Thyroid gland (tissue), 4 donors: ENCODE results near the gene TNFAIP8L3.

ENCODE experiments used
- CTCF ChIP-seq, 6 experiments: fragments of 200-600 bp in 3 of 6; fragments of 450-650 bp in 3 of 6; sonication (generic) in 3 of 6; IDR thresholded peaks; one replicate each; pipeline ENCODE4 v1.5.1; 2016 to 2019; ENCODE audit warnings: antibody characterized with exemption in 6 of 6, mild to moderate bottlenecking in 2 of 6, inconsistent platforms in 1 of 6, moderate library complexity in 1 of 6
- POLR2A ChIP-seq, 2 donors: fragments of 450-650 bp; IDR thresholded peaks; one replicate each; pipeline ENCODE4 v1.6.1; 2017; ENCODE audit warnings: antibody characterized with exemption in 2 of 2, mild to moderate bottlenecking in 2 of 2, moderate library complexity in 1 of 2

GRCh38 chr15:51089041-51089440, 5.7 kb downstream of the TNFAIP8L3 start:
- no peak for TF ChIP-seq POLR2A (IDR thresholded peaks at IDR 0.05)
- TF ChIP-seq CTCF (IDR thresholded peaks at IDR 0.05), result no peak
